ENCODE data around the gene ENAM.

DNA sequence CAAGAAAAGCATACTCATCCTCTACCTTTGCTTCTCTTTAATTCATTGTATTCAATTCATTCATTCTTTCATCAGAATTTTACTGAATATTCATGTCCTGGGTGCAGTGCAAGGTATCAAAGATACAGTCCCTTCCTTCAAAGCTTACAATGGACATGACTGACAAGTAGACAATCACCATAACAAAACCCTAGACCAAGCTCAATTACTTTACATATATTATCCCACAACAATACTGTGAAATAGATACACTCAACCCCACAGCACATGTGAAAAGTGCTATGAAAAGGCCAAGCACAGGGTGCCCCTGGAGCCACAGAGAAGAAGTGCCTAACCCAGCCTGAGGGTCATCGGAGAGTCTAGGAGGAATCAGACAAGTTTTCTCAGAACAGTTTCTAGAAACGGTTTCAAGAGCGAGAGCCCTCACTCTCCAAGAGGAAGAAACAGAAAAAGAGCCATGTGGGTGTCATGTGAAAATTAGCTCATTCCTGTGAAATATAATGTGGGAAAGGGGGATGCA lies 21.1 kb upstream of the ENAM start:
- TF ChIP-seq POLR2A (IDR thresholded peaks at IDR 0.05; ENCODE audit: low read depth, low read length) (no peak), TAF1 (IDR thresholded peaks at IDR 0.05; ENCODE audit: low read depth, low read length) (no peak), POLR2AphosphoS5 (IDR thresholded peaks at IDR 0.05; ENCODE audit: low read depth, low read length) (no peak), SPI1 (IDR thresholded peaks at IDR 0.05; ENCODE audit: low read depth, low read length) (no peak)

Data from GM12891 (cell line).